ENCODE data around the gene SPINK2.

SPINK2 gene

GRCh38 chr4:56799824-56800756 lies 21.4 kb downstream of the SPINK2 start:
- DNase-seq (ENCODE audit: low spot score): peak; percentile 84

GRCh38 chr4:56799161-56799759 lies 22.2 kb downstream of the SPINK2 start:
- DNase-seq (ENCODE audit: low spot score): no peak

- no peak for DNase-seq (ENCODE audit: low spot score)
These were observed 25.3 kb downstream of the SPINK2 start for GRCh38 chr4:56796211-56796610.

- no peak for DNase-seq (ENCODE audit: low spot score)
These were observed 30.2 kb downstream of the SPINK2 start for GRCh38 chr4:56791316-56791715.

GRCh38 chr4:56790691-56791091 lies 30.8 kb downstream of the SPINK2 start:
- DNase-seq (ENCODE audit: low spot score): no peak

GRCh38 chr4:56788081-56788480 lies 33.4 kb downstream of the SPINK2 start:
- DNase-seq (ENCODE audit: low spot score): no peak

GRCh38 chr4:56787380-56787779 lies 34.1 kb downstream of the SPINK2 start:
- no peak for DNase-seq (ENCODE audit: low spot score)

- no peak for DNase-seq (ENCODE audit: low spot score)
These were observed 34.5 kb downstream of the SPINK2 start for GRCh38 chr4:56786955-56787354.

GRCh38 chr4:56783986-56784385 lies 37.5 kb downstream of the SPINK2 start:
- DNase-seq (ENCODE audit: low spot score): no peak

- DNase-seq (ENCODE audit: low spot score): no peak
These were observed 39.5 kb downstream of the SPINK2 start for GRCh38 chr4:56782019-56782418.

GRCh38 chr4:56773346-56773745 lies 48.2 kb downstream of the SPINK2 start:
- DNase-seq (ENCODE audit: low spot score): no peak

GRCh38 chr4:56772134-56772533 lies 49.4 kb downstream of the SPINK2 start:
- DNase-seq (ENCODE audit: low spot score): no peak

- no peak for DNase-seq (ENCODE audit: low spot score)
These were observed 52.7 kb downstream of the SPINK2 start for GRCh38 chr4:56768763-56769162.

- DNase-seq (ENCODE audit: low spot score): no peak
These were observed 53.2 kb downstream of the SPINK2 start for GRCh38 chr4:56768316-56768715.

GRCh38 chr4:56767567-56767966 lies 53.9 kb downstream of the SPINK2 start:
- no peak for DNase-seq (ENCODE audit: low spot score)

GRCh38 chr4:56764775-56765174 lies 56.7 kb downstream of the SPINK2 start:
- no peak for DNase-seq (ENCODE audit: low spot score)

GRCh38 chr4:56764223-56764622 lies 57.3 kb downstream of the SPINK2 start:
- no peak for DNase-seq (ENCODE audit: low spot score)

GRCh38 chr4:56762484-56763250 lies 58.8 kb downstream of the SPINK2 start:
- DNase-seq (ENCODE audit: low spot score): no peak

- no peak for DNase-seq (ENCODE audit: low spot score)
These were observed 61.3 kb downstream of the SPINK2 start for GRCh38 chr4:56760183-56760582.
